ENCODE measurements around the gene FBLN2.

DNA sequence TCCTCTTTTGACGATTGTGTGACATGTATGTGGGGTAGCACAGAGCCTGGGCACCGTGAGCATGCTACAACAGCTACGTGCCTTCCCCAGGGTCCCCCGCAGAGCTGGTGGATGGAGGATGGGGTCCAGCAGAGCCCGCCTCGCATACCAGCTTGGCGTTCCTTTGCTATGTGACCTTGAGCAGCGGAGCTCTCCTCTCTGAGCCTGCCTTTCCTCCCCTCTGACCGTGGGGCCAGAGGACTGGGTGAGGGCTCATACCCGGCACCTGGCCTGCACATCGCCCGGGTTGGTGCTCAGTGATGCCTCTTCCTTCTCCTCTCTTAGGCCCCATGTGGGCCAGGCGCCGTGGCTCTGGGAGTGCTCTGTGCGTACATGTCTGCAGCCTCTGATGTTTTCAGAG lies 73.4 kb downstream of the FBLN2 start:
- TF ChIP-seq, protein P1, sequence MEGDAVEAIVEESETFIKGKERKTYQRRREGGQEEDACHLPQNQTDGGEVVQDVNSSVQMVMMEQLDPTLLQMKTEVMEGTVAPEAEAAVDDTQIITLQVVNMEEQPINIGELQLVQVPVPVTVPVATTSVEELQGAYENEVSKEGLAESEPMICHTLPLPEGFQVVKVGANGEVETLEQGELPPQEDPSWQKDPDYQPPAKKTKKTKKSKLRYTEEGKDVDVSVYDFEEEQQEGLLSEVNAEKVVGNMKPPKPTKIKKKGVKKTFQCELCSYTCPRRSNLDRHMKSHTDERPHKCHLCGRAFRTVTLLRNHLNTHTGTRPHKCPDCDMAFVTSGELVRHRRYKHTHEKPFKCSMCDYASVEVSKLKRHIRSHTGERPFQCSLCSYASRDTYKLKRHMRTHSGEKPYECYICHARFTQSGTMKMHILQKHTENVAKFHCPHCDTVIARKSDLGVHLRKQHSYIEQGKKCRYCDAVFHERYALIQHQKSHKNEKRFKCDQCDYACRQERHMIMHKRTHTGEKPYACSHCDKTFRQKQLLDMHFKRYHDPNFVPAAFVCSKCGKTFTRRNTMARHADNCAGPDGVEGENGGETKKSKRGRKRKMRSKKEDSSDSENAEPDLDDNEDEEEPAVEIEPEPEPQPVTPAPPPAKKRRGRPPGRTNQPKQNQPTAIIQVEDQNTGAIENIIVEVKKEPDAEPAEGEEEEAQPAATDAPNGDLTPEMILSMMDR (IDR thresholded peaks at IDR 0.05) = no peak
- no peak for TF ChIP-seq ZFX (IDR thresholded peaks at IDR 0.05; ENCODE audit: borderline replicate concordance)

Measured in 22Rv1 (cell line).